GM12878 (cell line): ENCODE results near the gene PIP5KL1. TPM values are rescaled to one million over a fixed set of nuclear protein-coding genes. Genes with fewer than 3 reads are reported as not detected.

Experiments used
- ATAC-seq: fragments of 200-7000 bp; cut with Tn5 transposase; 3 replicates; pipeline ENCODE4 v1.9.1; 2020; ENCODE audit warnings: mild to moderate bottlenecking, moderate library complexity
- BruUV-seq: library from RNA; stranded (reverse); fragments of 400-500 nt; replicated peaks from 2 replicates; lab custom pipeline; 2021; lab: Mats Ljungman, UMichigan
- CTCF ChIA-PET: fragments of 300-600 bp; sonication (Branson Sonifier 250); formaldehyde crosslinking; extraction: SDS; loops from one replicate; lab custom pipeline; 2021; ENCODE audit warnings: inconsistent platforms; lab: Yijun Ruan, JAX
- POLR2A ChIA-PET: fragments of 350-600 bp; formaldehyde crosslinking; extraction: SDS; loops from one replicate; lab custom pipeline; 2021; ENCODE audit warnings: inconsistent platforms; lab: Charles Lee
- RAD21 ChIA-PET: fragments of 300-600 bp; sonication (Branson Sonifier 250); formaldehyde crosslinking; loops from one replicate; lab custom pipeline; 2023; ENCODE audit warnings: antibody characterized with exemption; ENCODE audit not compliant: unreplicated experiment; lab: Charles Lee
- SMC1A ChIA-PET: fragments of 300-600 bp; sonication (Branson Sonifier 250); formaldehyde crosslinking; loops from one replicate; lab custom pipeline; 2023; ENCODE audit not compliant: unreplicated experiment, uncharacterized antibody; lab: Charles Lee
- DNase-seq: peaks from one replicate; pipeline ENCODE4 v3.0.0-alpha.2; 2011; ENCODE audit warnings: low read depth, low spot score
- FAIRE-seq: peaks from 3 replicates; lab custom pipeline; 2011; peaks lifted over from hg19 to GRCh38; lab: Jason Lieb, UNC
- H2AFZ ChIP-seq: 2 replicates; pipeline ENCODE4 v1.6.0; 2011; ENCODE audit warnings: low read depth, low read length, control low read depth; ENCODE audit not compliant: control insufficient read depth
- H3K27ac ChIP-seq: 2 replicates; pipeline ENCODE4 v1.5.1; 2011; ENCODE audit warnings: control low read depth; ENCODE audit not compliant: control insufficient read depth, insufficient read depth
- H3K27me3 ChIP-seq, 2 experiments: replicated peaks in 1 of 2; 2 replicates each; pipeline versions ENCODE4 v1.6.0 to v1.6.1; 2011; ENCODE audit warnings: low read length in 1 of 2; ENCODE audit not compliant: control insufficient read depth in 2 of 2, insufficient read depth in 2 of 2
- H3K36me3 ChIP-seq, 2 experiments: 2 replicates each; pipeline ENCODE4 v1.5.1; 2011; ENCODE audit warnings: low read length in 1 of 2; ENCODE audit not compliant: control insufficient read depth in 2 of 2, insufficient read depth in 2 of 2
- H3K4me1 ChIP-seq: 2 replicates; pipeline ENCODE4 v1.6.1; 2011; ENCODE audit warnings: mild to moderate bottlenecking, low read length, moderate library complexity, mixed read lengths; ENCODE audit not compliant: control insufficient read depth, insufficient read depth
- H3K4me2 ChIP-seq: 2 replicates; pipeline ENCODE4 v1.6.0; 2011; ENCODE audit warnings: control low read depth; ENCODE audit not compliant: control insufficient read depth, insufficient read depth
- H3K4me3 ChIP-seq: fragments of 200-600 bp; sonication (generic); 2 replicates; pipeline ENCODE4 v1.5.1; 2016
- H3K79me2 ChIP-seq: 2 replicates; pipeline ENCODE4 v1.6.0; 2011; ENCODE audit warnings: low read length; ENCODE audit not compliant: control insufficient read depth, insufficient read depth
- H3K9ac ChIP-seq: 2 replicates; pipeline ENCODE4 v1.8.0; 2011; ENCODE audit warnings: low read length, control low read depth, mixed read lengths; ENCODE audit not compliant: control insufficient read depth, insufficient read depth
- H3K9me3 ChIP-seq: replicated peaks from 3 replicates; pipeline ENCODE4 v1.5.1; 2011; ENCODE audit warnings: mild to moderate bottlenecking, low read length; ENCODE audit not compliant: control insufficient read depth, insufficient read depth
- H4K20me1 ChIP-seq: 2 replicates; pipeline ENCODE4 v1.6.0; 2011; ENCODE audit not compliant: control insufficient read depth, insufficient read depth
- ATF2 ChIP-seq: IDR thresholded peaks from 2 replicates; pipeline ENCODE4 v1.6.1; 2012; ENCODE audit warnings: low read length, inconsistent platforms
- ATF3 ChIP-seq: IDR thresholded peaks from 2 replicates; pipeline ENCODE4 v1.6.1; 2011; ENCODE audit warnings: low read depth, mild to moderate bottlenecking, low read length, moderate library complexity, borderline replicate concordance; ENCODE audit errors: extremely low read depth
- BRCA1 ChIP-seq: IDR thresholded peaks from 2 replicates; pipeline ENCODE4 v1.6.1; 2011; ENCODE audit warnings: low read depth, low read length, improper control_type of control experiment
- CBFB ChIP-seq: IDR thresholded peaks from 2 replicates; pipeline ENCODE4 v1.6.1; 2016; ENCODE audit warnings: antibody characterized with exemption, low read depth
- CHD4 ChIP-seq: fragments of 200-600 bp; sonication (generic); IDR thresholded peaks from 2 replicates; pipeline ENCODE4 v1.6.1; 2016; ENCODE audit warnings: mild to moderate bottlenecking
- MYB ChIP-seq: fragments of 150-350 bp; IDR thresholded peaks from 2 replicates; pipeline ENCODE4 v1.6.1; 2014; ENCODE audit warnings: mild to moderate bottlenecking, low read depth, low read length, borderline replicate concordance
- RUNX3 ChIP-seq: IDR thresholded peaks from 2 replicates; pipeline ENCODE4 v1.6.1; 2012; ENCODE audit warnings: low read length, inconsistent platforms
- SIX5 ChIP-seq: IDR thresholded peaks from 2 replicates; pipeline ENCODE4 v1.6.1; 2011; ENCODE audit warnings: mild to moderate bottlenecking, low read depth, low read length, moderate library complexity; ENCODE audit not compliant: severe bottlenecking
- SMAD1 ChIP-seq: fragments of 450-650 bp; IDR thresholded peaks from 2 replicates; pipeline ENCODE4 v1.6.1; 2018; ENCODE audit warnings: mild to moderate bottlenecking, low read depth; ENCODE audit not compliant: partially characterized antibody
- SREBF1 ChIP-seq: IDR thresholded peaks from 2 replicates; pipeline ENCODE4 v1.6.1; 2012; ENCODE audit warnings: mild to moderate bottlenecking, low read length
- TAF1 ChIP-seq: IDR thresholded peaks from 2 replicates; pipeline ENCODE4 v1.6.1; 2011; ENCODE audit warnings: mild to moderate bottlenecking, low read depth, low read length, borderline replicate concordance
- USF1 ChIP-seq: IDR thresholded peaks from 2 replicates; pipeline ENCODE4 v1.6.1; 2011; ENCODE audit warnings: borderline replicate concordance, low read depth, mild to moderate bottlenecking, moderate library complexity, mixed read lengths, low read length; ENCODE audit not compliant: insufficient read depth; ENCODE audit errors: extremely low read length
- YY1 ChIP-seq: IDR thresholded peaks from 2 replicates; pipeline ENCODE4 v1.6.1; 2011; ENCODE audit warnings: low read depth, mild to moderate bottlenecking, low read length
- ZNF24 ChIP-seq: fragments of 450-650 bp; IDR thresholded peaks from 2 replicates; pipeline ENCODE4 v1.6.1; 2017; ENCODE audit warnings: antibody characterized with exemption, mild to moderate bottlenecking
- WGBS: methylation state at CpG from one replicate; pipeline ENCODE4 v1.1.6; 2016; ENCODE audit warnings: low lambda C conversion rate; ENCODE audit not compliant: insufficient replicate concordance, insufficient coverage; ENCODE audit errors: missing lambda C conversion rate; 5-methylcytosine and 5-hydroxymethylcytosine counted together
- in situ Hi-C: fragments of 300-500 bp; cut with MboI; formaldehyde crosslinking; loops from 9 replicates; pipeline ENCODE4 v1.14.3; 2018; ENCODE audit warnings: mixed read lengths
- intact Hi-C: fragments of 100-400 bp; cut with micrococcal nuclease; formaldehyde crosslinking; loops from one replicate; pipeline ENCODE4 v1.14.2; 2022; ENCODE audit not compliant: unreplicated experiment
- polyA plus RNA-seq, 11 experiments: library from polyadenylated mRNA; depleted of rRNA in 4 of 11; unstranded in 6 of 11; stranded (reverse) in 5 of 11; fragments of >200 nt; fragmentation: Nextera tagmentation in 4 of 11; fragmentation: Illumina TruSeq in 1 of 11; extraction: Ambion mirVana in 4 of 11; extraction: Trizol in 1 of 11; gene quantifications; 1 replicate in 1 of 11; 2 replicates in 10 of 11; pipeline versions ENCODE4 v1.2.1 to v1.2.3, GENCODE V29; 2011 to 2016; ENCODE audit warnings: inconsistent platforms in 2 of 11, missing spikeins in 2 of 11, low read depth in 1 of 11
- total RNA-seq, 4 experiments: library from RNA; depleted of rRNA in 3 of 4; stranded (reverse); fragments of >200 nt in 3 of 4; fragmentation: Illumina TruSeq in 1 of 4; extraction: Trizol in 1 of 4; gene quantifications; 2 replicates each; pipeline versions ENCODE4 v1.2.1 to v1.2.3, GENCODE V29; 2013 to 2021
- TF ChIP-seq, protein P1 (sequence below): fragments of 450-650 bp; IDR thresholded peaks from 2 replicates; pipeline ENCODE4 v1.6.1; 2017; ENCODE audit warnings: mild to moderate bottlenecking, moderate library complexity

PIP5KL1 gene
- total and polyA plus RNA-seq, 10 of the 15 experiments (the other 5 are each of a cell fraction or from before 2014, with no cell fraction given) = 0.04 to 0.67 (median 0.43) TPM; not detected in 2

GRCh38 chr9:127931092-127931881 is 710 bp upstream of the PIP5KL1 start (continued):
- TF ChIP-seq ATF3 (no peak), ATF2 (peak; percentile 19; the same call in 1 of the 2 replicates)

DNA sequence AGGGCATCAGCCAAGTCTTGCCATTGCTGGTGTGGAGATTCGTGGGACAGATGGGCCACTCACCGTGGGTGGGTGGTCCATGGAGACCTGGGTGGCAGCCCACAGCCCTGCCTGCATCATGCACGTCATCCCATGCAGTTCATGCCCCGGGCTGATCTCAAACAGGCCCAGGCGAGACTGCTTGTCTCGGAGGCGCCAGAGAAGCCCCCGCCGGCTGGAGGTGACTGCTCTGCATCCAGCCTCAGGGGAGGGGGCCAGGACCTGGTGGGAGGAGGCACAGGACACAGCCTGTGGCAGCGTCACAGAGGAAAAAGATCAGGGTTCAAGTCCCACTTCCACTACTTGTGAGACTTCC is 975 bp downstream of the PIP5KL1 start:
- ChIA-PET POLR2A (interaction anchor here (1.2 kb wide), 1 partner anchor 13 kb away, joined by 5 read pairs; the partner anchor contains the start of gene ST6GALNAC4), CTCF (interaction anchor here (0.5 to 1.2 kb wide), 5 partner anchors 8 to 365 kb away, joined by 3 to 6 read pairs (median 3); no protein-coding TSS in a partner anchor), RAD21 (interaction anchor here (0.8 to 1.6 kb wide), 5 partner anchors 8 to 195 kb away, joined by 3 to 4 read pairs (median 4); partner anchors contain the start of genes ST6GALNAC4 and TOR2A), SMC1A (interaction anchor here (0.8 kb wide), 1 partner anchor 12 kb away, joined by 3 read pairs; the partner anchor contains the start of gene ST6GALNAC4)
- H2AFZ ChIP-seq = no peak overlapping the region
- no TSS peak for BruUV-seq
- H3K36me3 ChIP-seq = peaks cover 0 to 2% of the 10 kb centered on the region in 2 experiments; a peak in 2 of 4 replicates
- no peak overlapping the region for H3K4me2 ChIP-seq
- H4K20me1 ChIP-seq = peaks cover 2% of the 10 kb centered on the region; the same call in 1 of the 2 replicates
- intact Hi-C loops = no loop called here
- no peak overlapping the region for H3K9ac ChIP-seq
- DNase-seq (no peak), ATAC-seq (no peak), FAIRE-seq (no peak)
- H3K9me3 ChIP-seq = no peaks in the 10 kb centered on the region
- H3K27me3 ChIP-seq = peaks cover 2 to 4% of the 10 kb centered on the region in 2 experiments; a peak in 3 of 4 replicates
- no peak overlapping the region for H3K4me3 ChIP-seq
- 51% methylated on average over 10 of the region's 10 CpGs for WGBS
- in situ Hi-C loops = loop anchor here (5.0 kb wide), 1 partner anchor 427 kb away; no protein-coding TSS in a partner anchor
- peaks cover 21% of the 10 kb centered on the region for H3K4me1 ChIP-seq
- H3K27ac ChIP-seq = no peak overlapping the region
- no peaks in the 10 kb centered on the region; the same call in 1 of the 2 replicates for H3K79me2 ChIP-seq
- TF ChIP-seq SMAD1 (no peak), YY1 (no peak), RUNX3 (no peak), BRCA1 (no peak), TAF1 (no peak), CHD4 (no peak), ZNF24 (no peak), USF1 (no peak), CBFB (no peak), SREBF1 (no peak), SIX5 (no peak), MYB (no peak)
- TF ChIP-seq, protein P1, sequence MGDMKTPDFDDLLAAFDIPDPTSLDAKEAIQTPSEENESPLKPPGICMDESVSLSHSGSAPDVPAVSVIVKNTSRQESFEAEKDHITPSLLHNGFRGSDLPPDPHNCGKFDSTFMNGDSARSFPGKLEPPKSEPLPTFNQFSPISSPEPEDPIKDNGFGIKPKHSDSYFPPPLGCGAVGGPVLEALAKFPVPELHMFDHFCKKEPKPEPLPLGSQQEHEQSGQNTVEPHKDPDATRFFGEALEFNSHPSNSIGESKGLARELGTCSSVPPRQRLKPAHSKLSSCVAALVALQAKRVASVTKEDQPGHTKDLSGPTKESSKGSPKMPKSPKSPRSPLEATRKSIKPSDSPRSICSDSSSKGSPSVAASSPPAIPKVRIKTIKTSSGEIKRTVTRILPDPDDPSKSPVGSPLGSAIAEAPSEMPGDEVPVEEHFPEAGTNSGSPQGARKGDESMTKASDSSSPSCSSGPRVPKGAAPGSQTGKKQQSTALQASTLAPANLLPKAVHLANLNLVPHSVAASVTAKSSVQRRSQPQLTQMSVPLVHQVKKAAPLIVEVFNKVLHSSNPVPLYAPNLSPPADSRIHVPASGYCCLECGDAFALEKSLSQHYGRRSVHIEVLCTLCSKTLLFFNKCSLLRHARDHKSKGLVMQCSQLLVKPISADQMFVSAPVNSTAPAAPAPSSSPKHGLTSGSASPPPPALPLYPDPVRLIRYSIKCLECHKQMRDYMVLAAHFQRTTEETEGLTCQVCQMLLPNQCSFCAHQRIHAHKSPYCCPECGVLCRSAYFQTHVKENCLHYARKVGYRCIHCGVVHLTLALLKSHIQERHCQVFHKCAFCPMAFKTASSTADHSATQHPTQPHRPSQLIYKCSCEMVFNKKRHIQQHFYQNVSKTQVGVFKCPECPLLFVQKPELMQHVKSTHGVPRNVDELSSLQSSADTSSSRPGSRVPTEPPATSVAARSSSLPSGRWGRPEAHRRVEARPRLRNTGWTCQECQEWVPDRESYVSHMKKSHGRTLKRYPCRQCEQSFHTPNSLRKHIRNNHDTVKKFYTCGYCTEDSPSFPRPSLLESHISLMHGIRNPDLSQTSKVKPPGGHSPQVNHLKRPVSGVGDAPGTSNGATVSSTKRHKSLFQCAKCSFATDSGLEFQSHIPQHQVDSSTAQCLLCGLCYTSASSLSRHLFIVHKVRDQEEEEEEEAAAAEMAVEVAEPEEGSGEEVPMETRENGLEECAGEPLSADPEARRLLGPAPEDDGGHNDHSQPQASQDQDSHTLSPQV = no peak
